HG03457 (cell line): ENCODE data around the gene ZFP57.
A peak's percentile ranks its signal among the peaks of the same experiment; 100 is the strongest.

Experiments
- ATAC-seq: cut with Tn5 transposase; IDR thresholded peaks from one replicate; pipeline ENCODE4 v1.9.1; 2021; ENCODE audit warnings: moderate number of reproducible peaks; ENCODE audit not compliant: unreplicated experiment

Gene ZFP57

DNA sequence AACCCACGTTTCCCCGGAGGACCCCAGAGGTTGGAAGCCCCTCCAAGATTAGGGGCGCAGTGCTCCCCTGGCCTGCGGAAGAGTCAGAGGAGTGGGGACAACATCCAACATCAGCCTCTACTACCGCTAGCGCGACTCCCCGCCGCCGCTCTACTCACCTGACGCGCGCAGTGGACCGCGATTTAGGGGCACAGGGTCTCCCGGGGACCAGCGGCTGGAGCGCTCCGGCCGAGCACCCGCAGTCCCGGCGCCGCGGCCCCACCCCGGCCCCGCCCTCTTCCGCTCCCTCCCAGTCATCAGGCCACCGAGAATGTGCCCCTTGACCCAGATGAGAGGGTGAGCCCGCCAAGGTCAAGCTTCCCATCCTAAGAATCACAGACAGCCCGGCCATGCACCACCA is at the start of gene ZFP57:
Gene ZFP57, minus strand, starts transcription at position 249 of the 400 bp plus-strand sequence. CDS start 4,149 bp downstream, outside the sequence.
- no peak for ATAC-seq

DNA sequence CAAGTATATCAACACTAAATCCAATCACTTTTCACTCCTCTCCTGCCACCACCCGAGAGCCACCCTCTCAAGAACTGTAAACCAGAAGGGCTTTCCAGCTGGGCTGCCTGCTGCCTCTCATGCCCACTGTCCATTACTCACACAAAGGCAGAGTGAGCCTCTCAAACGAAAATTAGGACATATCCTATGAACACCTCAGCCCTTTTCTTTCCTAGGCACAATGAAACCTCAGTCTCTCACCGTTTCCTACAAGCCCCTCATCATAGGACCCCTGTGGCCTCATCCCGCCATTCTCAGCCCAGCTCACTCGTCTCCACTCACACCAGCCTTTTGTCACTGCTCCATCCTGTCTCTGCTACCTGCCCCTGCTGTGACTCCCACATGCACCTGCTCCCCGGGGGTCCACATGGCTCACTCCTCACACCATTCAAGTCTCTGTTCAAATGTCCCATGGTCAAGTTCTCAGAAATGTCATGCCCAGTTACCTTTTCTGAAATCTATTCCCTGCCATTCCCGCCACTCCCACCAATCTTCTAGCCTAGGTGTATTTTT is 49.7 kb upstream of the ZFP57 start:
- ATAC-seq, result no peak

DNA sequence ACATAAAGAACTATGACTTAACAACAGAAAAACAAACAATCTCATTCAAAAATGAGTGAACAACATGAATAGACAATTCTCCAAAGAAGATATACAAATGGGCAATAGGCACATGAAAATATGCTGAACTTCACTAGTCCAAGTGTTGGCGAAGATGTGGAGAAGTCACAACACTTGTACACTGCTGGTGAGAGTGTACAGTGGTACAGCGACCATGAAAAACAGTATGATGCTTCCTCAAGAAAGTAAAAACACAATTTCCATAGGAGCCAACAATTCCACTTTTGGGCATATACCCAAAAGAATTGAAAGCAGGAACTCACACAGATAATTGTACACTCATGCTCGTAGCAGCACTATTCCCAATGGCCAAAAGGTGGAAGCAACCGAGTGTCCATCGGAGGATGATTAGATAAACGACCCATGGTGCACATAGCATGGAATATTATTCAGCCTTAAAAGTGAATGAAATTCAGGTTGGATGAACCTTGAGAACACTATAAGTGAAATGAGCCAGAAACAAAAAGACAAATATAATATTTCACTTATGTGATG is 48.9 kb upstream of the ZFP57 start:
- no peak for ATAC-seq

DNA sequence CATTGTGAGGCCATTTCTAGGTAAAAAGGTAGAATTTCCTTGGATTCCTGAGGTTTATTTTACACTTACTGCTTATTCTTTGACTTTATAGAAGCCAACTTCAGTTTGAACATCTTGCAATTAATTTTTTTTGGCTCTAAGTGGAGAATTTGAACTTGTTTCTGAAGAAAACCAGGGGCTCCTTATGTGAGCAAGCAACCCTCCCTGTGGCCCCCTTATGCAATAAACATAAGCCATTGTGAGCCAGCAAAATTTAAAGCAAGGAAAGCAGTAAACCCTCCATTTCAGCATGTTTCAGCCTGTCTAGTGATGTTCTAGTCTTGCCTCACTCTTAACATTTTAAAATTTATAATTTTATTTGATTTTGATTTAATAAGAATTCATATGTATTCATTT is 47.9 kb upstream of the ZFP57 start:
- ATAC-seq, result no peak

DNA sequence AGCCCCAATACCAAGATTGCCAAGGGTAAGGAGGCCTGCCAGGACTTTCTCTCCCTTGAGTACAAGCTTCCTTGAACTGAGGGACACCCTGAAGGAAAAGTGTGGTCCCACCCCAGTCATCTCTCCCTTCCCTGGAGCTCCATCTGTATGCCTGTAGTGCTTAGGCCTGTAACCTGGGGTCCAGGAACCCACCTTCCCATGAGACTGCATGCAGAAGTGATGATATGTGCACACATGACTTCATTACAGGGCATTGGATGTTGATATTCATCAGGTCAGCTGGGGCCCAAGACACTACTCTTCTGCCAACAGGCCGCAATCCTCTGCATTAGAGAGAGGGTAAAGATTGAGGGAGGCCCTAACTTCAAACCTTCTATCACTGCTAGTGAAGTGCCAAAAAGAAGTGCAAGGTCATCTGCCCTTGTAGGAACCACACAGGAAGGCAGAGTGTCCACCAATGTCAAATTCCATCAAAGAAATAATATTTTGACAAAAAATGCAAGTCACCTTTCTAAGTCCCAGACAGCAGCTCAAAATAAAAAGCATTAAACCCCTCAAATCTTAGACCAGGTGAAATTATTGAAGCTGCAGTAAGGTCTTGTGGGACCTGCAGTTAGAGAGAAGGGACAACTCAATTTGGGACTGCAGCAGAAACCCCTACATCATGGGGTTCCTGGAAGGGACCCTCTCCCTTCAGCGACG is 47.4 kb upstream of the ZFP57 start:
- ATAC-seq, result no peak

DNA sequence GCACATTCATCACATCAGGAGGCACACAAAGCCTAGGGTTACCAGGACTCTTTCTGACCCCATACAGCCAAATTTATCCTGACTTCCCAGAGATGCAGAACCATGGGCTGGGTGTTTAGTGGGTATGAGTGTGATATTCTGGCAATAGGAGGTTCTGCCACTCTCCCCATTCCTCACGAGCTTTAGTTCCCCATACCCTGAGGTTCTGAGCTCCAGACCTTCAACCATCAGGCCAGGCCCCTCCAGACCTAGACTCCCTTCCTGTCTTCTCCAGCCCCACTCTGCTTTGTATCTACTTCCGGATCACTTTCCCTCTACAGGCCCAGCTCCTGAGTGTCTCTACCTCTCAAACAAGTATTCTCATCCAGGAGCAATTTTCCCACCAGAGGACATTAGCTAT is 46.7 kb upstream of the ZFP57 start:
- ATAC-seq, result no peak

DNA sequence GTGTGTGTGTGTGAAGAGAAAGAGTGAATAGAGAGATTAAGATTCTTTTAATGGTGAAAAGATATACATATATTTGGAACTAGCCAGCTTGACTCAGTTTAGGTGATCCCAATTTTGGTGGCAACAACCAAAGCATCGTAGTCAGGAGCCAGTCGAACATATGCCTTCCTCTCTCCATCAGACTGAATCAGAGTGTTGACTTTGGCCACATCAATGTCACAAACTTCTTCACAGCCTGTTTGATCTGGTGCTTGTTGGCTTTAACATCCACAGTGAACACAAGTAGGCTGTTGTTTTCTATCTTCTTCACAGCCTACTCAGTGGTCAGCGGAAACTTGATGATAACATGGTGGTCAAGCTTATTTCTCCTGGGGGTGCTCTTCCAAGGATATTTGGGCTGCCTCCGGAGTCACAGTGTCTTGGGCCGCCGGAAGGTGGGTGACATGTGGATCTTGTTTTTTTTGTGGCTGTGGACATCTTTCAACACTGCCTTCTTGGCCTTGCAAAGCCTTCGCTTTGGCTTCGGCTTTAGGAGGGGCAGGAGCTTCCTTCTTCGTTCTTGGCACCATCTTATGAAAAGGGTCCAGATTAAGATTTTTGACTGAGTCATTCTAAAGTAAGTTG is 45.7 kb upstream of the ZFP57 start:
- no peak for ATAC-seq

DNA sequence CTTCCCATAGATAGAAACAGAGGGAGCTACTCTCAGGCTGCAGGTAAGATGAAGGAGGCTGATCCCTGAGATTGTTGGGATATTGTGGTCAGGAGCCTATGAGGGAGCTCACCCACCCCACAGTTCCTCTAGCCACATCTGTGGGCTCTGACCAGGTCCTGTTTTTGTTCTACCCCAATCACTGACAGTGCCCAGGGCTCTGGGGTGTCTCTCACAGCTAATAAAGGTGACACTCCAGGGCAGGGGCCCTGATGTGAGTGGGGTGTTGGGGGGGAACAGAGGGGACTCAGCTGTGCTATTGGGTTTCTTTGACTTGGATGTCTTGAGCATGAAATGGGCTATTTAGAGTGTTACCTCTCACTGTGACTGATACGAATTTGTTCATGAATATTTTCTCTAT is 45.0 kb upstream of the ZFP57 start:
- ATAC-seq, result no peak

DNA sequence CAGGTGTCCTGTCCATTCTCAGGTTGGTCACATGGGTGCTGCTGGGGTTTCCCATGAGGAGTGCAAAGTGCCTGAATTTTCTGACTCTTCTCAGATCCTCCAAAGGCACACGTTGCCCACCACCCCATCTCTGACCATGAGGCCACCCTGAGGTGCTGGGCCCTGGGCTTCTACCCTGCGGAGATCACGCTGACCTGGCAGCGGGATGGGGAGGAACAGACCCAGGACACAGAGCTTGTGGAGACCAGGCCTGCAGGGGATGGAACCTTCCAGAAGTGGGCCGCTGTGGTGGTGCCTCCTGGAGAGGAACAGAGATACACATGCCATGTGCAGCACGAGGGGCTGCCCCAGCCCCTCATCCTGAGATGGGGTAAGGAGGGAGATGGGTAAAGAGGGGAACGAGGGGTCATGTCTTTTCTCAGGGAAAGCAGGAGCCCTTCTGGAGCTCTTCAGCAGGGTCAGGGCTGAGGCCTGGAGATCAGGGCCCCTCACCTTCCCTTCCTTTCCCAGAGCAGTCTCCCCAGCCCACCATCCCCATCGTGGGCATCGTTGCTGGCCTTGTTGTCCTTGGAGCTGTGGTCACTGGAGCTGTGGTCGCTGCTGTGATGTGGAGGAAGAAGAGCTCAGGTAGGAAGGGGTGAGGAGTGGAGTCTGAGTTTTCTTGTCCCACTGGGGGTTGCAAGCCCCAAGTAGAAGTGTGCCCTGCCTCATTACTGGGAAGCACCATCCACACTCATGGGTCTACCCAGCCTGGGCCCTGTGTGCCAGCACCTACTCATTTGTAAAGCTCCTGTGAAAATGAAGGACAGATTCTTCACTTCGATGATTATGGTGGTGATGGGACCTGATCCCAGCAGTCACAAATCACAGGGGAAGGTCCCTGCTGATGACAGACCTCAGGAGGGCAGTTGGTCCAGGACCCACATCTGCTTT is 44.3 kb upstream of the ZFP57 start:
- ATAC-seq, result no peak

DNA sequence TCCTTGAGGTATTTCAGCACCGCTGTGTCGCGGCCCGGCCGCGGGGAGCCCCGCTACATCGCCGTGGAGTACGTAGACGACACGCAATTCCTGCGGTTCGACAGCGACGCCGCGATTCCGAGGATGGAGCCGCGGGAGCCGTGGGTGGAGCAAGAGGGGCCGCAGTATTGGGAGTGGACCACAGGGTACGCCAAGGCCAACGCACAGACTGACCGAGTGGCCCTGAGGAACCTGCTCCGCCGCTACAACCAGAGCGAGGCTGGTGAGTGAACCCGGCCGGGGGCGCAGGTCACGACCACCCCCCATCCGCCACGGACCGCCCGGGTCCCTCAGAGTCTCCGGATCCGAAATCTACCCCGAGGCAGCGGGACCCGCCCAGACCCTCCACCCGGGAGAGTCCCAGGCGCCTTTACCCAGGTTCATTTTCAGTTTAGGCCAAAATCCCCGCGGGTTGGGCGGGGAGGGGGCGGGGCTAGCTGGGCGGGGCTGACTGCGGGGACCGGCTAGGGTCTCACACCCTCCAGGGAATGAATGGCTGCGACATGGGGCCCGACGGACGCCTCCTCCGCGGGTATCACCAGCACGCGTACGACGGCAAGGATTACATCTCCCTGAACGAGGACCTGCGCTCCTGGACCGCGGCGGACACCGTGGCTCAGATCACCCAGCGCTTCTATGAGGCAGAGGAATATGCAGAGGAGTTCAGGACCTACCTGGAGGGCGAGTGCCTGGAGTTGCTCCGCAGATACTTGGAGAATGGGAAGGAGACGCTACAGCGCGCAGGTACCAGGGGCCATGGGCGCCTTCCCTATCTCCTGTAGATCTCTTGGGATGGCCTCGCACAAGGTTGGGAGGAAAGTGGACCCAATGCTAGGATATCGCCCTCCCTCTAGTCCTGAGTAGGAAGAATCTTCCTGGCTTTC is 43.0 kb upstream of the ZFP57 start:
- no peak for ATAC-seq

DNA sequence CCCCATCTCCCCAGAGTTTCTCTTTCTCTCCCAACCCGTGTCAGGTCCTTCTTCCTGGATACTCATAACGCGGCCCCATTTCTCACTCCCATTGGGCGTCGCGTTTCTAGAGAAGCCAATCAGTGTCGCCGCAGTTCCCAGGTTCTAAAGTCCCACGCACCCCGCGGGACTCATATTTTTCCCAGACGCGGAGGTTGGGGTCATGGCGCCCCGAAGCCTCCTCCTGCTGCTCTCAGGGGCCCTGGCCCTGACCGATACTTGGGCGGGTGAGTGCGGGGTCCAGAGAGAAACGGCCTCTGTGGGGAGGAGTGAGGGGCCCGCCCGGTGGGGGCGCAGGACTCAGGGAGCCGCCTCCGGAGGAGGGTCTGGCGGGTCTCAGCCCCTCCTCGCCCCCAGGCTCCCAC is 42.3 kb upstream of the ZFP57 start, which contains the start of gene HLA-F:
Gene HLA-F, plus strand, starts transcription at position 173 of the 404 bp plus-strand sequence. Its CDS starts 30 bp downstream, at position 203.
- ATAC-seq, result peak; percentile 86

DNA sequence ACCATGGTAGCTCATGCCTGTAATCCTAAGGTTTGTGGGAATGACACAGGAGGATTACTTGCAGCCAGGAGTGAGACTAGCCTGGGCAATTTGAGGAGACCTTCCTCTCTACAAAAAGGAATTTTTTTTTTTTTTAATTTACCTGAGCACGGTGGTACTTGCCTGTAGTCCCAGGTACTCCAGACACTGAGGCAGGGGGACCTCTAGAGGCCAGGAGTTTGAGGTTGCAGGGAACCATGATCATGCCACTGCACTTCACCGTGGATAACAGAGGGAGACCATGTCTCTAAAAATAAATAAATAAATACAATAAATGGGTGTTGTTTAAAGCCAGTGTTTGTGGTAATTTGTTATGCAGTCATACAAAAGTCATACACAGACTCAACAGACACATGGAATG is 39.9 kb upstream of the ZFP57 start:
- no peak for ATAC-seq

DNA sequence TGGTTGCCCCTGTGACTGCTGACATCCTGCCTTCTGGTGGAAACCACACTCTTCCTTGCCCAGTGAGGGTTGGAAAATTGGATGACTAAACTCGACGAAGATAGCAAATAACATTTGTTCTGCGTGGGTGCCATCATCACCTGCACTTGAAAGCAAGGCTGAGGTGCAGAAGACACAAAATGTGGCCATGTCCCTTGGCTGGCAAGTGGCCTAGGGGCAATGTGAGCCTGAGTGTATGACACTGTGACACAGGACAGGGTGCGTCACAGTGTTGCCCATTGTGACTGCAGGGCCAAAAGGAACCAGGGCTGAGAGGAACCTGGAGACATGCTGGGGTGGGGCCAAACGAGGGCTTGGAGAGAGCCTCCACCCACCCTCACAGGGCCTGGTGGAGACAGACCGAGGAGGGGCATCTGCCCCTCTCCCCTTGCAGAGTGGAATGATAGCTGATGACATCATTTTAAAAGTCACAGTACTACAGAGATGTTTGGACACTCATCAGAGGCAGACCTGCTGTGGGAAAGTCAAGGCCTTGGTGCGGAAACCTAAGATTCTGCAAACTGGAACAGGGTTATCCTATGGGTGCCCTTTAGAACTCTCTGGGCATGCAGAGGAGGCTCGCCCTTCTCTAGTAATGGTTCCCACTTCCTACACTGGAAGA is 29.5 kb upstream of the ZFP57 start:
- ATAC-seq, result no peak

DNA sequence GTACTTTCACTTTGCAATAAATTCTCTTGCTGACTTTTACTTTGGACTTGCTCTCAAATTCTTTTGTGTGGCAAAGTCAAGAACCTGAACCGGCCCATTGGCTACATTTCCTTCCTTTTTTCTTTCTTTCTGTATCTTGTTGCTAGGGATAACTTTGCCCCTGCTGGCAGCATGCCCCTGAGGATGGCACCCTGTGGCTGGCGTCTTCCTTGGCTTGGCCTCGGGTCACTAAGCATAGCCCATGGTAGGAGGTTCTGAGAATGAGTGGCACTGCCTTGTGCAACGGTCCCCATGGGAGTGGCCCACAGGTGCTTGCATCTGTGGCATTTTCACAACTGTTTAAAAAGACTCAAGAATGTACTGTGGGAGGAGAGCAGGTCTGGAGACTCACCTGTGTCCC is 28.2 kb upstream of the ZFP57 start:
- ATAC-seq, result no peak

DNA sequence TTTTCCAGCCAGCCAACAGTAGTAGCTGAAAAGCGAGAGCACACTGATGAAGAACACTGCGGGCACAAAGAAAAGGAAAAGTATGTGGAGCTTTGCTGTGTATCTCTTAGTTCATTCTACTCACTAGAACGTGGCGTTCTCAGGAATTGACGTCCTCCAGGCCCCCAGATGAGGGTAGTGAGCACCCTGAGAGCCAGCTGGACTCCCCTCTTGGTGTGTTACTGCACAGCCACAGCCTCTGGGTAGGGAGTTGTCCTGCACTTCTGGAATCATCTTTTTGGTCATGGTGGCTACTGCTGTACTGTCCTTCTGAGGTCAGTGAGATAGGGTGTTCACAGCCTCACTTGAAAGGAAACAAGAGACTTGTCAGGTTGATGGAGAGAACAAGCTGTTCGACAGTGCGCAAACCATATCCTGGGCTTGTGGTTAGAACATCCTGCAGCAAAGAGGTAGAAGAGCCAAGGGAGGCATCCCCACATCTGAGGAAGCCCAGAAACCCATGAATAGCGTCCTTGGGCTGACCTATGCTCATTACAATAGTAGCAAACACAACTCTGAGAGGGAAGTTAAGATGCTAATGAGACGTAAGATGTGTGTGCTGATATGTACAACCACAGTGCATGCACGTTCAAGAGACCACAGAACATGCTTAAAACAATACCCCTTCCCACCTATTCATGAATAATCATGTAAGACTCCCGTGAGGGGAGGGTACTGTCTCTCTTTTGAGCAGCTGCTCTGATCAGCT is 27.7 kb upstream of the ZFP57 start:
- ATAC-seq, result no peak

DNA sequence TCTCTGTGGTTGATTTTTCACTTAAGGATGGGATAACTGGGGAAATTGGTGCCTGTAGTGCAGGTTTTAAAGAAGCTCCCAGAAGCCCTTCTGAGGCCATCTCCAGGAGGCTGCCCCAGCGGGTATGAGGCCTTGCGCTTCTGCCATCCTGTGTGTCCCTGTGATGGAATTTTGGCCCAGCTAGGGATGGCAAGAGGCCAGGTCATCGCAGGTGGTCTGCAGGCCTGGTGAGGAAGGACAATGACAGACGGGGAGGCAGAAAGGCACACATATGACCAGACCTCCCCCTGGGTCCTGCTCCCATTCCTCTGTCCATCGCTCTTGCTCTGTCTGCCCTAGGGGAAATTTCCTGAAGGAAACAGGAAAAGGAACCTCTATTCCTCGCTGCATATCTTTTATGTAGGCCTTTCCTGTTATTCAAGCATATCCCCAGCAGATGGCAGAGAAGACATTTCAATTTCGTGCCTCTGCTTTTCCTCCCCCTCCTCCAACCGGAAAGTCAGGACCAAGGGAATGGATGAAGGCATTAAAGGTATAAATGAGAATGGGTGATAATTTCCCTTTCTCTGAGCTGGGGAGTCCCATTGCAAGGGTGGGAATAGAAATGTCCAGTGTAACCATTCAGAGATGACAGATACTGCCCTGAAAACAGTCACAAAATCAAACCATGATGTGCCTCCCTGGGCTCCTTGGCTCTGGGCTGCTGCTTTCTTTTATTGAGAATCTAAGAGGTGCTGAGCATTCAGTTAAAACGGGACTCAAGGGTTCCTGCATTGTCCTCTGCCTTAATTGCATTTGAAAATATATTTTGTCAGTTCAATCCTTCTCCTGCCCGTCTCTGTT is 24.7 kb upstream of the ZFP57 start:
- no peak for ATAC-seq

DNA sequence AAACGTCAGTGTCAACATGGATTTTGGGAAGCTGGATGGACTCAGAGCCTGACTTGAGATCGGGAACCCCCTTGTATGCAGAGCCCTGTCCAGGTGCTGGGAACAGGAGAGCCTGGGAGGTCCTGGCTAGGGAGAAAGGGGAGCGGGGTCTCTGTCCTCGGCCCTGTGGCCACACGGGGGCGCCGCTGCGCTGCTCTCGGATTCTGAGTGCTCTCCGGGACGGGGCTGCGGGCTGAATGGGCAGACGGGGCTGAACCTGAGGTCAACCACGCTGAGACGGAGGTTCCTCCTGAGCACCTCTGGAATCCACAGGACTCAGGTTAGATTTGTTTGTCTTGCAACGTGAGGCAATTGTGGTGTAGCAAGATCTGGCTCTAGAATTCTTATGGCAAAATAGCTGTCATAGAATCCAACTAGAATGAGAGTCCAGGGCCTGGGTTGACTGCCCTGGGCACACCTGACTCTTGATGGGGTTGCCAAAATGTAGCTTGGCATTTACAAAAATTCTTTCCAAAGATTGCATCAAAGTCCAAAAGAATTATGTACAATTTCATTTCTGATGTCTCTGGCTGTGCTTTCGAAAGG is 21.7 kb upstream of the ZFP57 start:
- no peak for ATAC-seq
